ENCODE data around the gene RACGAP1.

Gene RACGAP1

GRCh38 chr12:49979791-49980190 is 45.5 kb downstream of the RACGAP1 start:
- no peaks in the 10 kb centered on the region for H3K27me3 ChIP-seq (replicated peaks; ENCODE audit: control insufficient read depth, insufficient read depth, low read length, poor library complexity, severe bottlenecking)
- no peaks in the 10 kb centered on the region for H3K36me3 ChIP-seq (ENCODE audit: control insufficient read depth, insufficient read depth, low read length)
- H3K27ac ChIP-seq (ENCODE audit: insufficient read depth, low read length, poor library complexity, severe bottlenecking) = no peak overlapping the region
- no peak for DNase-seq
- H3K9me3 ChIP-seq (ENCODE audit: control insufficient read depth, low read length) = no peaks in the 10 kb centered on the region
- H3K4me1 ChIP-seq (ENCODE audit: control insufficient read depth, insufficient read depth, low read length, poor library complexity, severe bottlenecking) = no peaks in the 10 kb centered on the region
- no peak overlapping the region for H3K4me3 ChIP-seq (ENCODE audit: insufficient read depth, low read depth, low read length, poor library complexity, severe bottlenecking)

GRCh38 chr12:49979016-49979586 is 46.2 kb downstream of the RACGAP1 start:
- Histone ChIP-seq H3K36me3 (ENCODE audit: control insufficient read depth, insufficient read depth, low read length) (no peaks in the 10 kb centered on the region), H3K4me3 (ENCODE audit: insufficient read depth, low read depth, low read length, poor library complexity, severe bottlenecking) (no peak overlapping the region), H3K4me1 (ENCODE audit: control insufficient read depth, insufficient read depth, low read length, poor library complexity, severe bottlenecking) (no peaks in the 10 kb centered on the region), H3K27me3 (replicated peaks; ENCODE audit: control insufficient read depth, insufficient read depth, low read length, poor library complexity, severe bottlenecking) (no peaks in the 10 kb centered on the region), H3K27ac (ENCODE audit: insufficient read depth, low read length, poor library complexity, severe bottlenecking) (no peak overlapping the region), H3K9me3 (ENCODE audit: control insufficient read depth, low read length) (no peaks in the 10 kb centered on the region)
- no peak for DNase-seq

- no peaks in the 10 kb centered on the region for H3K4me1 ChIP-seq (ENCODE audit: control insufficient read depth, insufficient read depth, low read length, poor library complexity, severe bottlenecking)
- H3K36me3 ChIP-seq (ENCODE audit: control insufficient read depth, insufficient read depth, low read length) = no peaks in the 10 kb centered on the region
- H3K4me3 ChIP-seq (ENCODE audit: insufficient read depth, low read depth, low read length, poor library complexity, severe bottlenecking) = no peak overlapping the region
- H3K27me3 ChIP-seq (replicated peaks; ENCODE audit: control insufficient read depth, insufficient read depth, low read length, poor library complexity, severe bottlenecking) = no peaks in the 10 kb centered on the region
- no peak overlapping the region for H3K27ac ChIP-seq (ENCODE audit: insufficient read depth, low read length, poor library complexity, severe bottlenecking)
- no peaks in the 10 kb centered on the region for H3K9me3 ChIP-seq (ENCODE audit: control insufficient read depth, low read length)
- DNase-seq = no peak
Observed at GRCh38 chr12:49978125-49978524, 47.2 kb downstream of the RACGAP1 start.

GRCh38 chr12:49976557-49976956 is 48.7 kb downstream of the RACGAP1 start:
- Histone ChIP-seq H3K27me3 (replicated peaks; ENCODE audit: control insufficient read depth, insufficient read depth, low read length, poor library complexity, severe bottlenecking) (no peaks in the 10 kb centered on the region), H3K4me3 (ENCODE audit: insufficient read depth, low read depth, low read length, poor library complexity, severe bottlenecking) (no peak overlapping the region), H3K4me1 (ENCODE audit: control insufficient read depth, insufficient read depth, low read length, poor library complexity, severe bottlenecking) (no peaks in the 10 kb centered on the region), H3K36me3 (ENCODE audit: control insufficient read depth, insufficient read depth, low read length) (no peaks in the 10 kb centered on the region), H3K27ac (ENCODE audit: insufficient read depth, low read length, poor library complexity, severe bottlenecking) (no peak overlapping the region), H3K9me3 (ENCODE audit: control insufficient read depth, low read length) (no peaks in the 10 kb centered on the region)
- DNase-seq = no peak

- Histone ChIP-seq H3K27ac (ENCODE audit: insufficient read depth, low read length, poor library complexity, severe bottlenecking) (no peak overlapping the region), H3K4me1 (ENCODE audit: control insufficient read depth, insufficient read depth, low read length, poor library complexity, severe bottlenecking) (no peaks in the 10 kb centered on the region), H3K9me3 (ENCODE audit: control insufficient read depth, low read length) (no peaks in the 10 kb centered on the region), H3K36me3 (ENCODE audit: control insufficient read depth, insufficient read depth, low read length) (no peaks in the 10 kb centered on the region), H3K27me3 (replicated peaks; ENCODE audit: control insufficient read depth, insufficient read depth, low read length, poor library complexity, severe bottlenecking) (no peaks in the 10 kb centered on the region), H3K4me3 (ENCODE audit: insufficient read depth, low read depth, low read length, poor library complexity, severe bottlenecking) (no peak overlapping the region)
- DNase-seq = no peak
Observed at GRCh38 chr12:49975318-49975761, 50.0 kb downstream of the RACGAP1 start.

GRCh38 chr12:49974677-49975317 is 50.5 kb downstream of the RACGAP1 start:
- DNase-seq = no peak
- Histone ChIP-seq H3K4me1 (ENCODE audit: control insufficient read depth, insufficient read depth, low read length, poor library complexity, severe bottlenecking) (no peaks in the 10 kb centered on the region), H3K36me3 (ENCODE audit: control insufficient read depth, insufficient read depth, low read length) (no peaks in the 10 kb centered on the region), H3K27me3 (replicated peaks; ENCODE audit: control insufficient read depth, insufficient read depth, low read length, poor library complexity, severe bottlenecking) (no peaks in the 10 kb centered on the region), H3K9me3 (ENCODE audit: control insufficient read depth, low read length) (no peaks in the 10 kb centered on the region), H3K4me3 (ENCODE audit: insufficient read depth, low read depth, low read length, poor library complexity, severe bottlenecking) (no peak overlapping the region), H3K27ac (ENCODE audit: insufficient read depth, low read length, poor library complexity, severe bottlenecking) (no peak overlapping the region)

- Histone ChIP-seq H3K9me3 (ENCODE audit: control insufficient read depth, low read length) (no peaks in the 10 kb centered on the region), H3K4me3 (ENCODE audit: insufficient read depth, low read depth, low read length, poor library complexity, severe bottlenecking) (no peak overlapping the region), H3K36me3 (ENCODE audit: control insufficient read depth, insufficient read depth, low read length) (no peaks in the 10 kb centered on the region), H3K27me3 (replicated peaks; ENCODE audit: control insufficient read depth, insufficient read depth, low read length, poor library complexity, severe bottlenecking) (no peaks in the 10 kb centered on the region), H3K27ac (ENCODE audit: insufficient read depth, low read length, poor library complexity, severe bottlenecking) (no peak overlapping the region), H3K4me1 (ENCODE audit: control insufficient read depth, insufficient read depth, low read length, poor library complexity, severe bottlenecking) (no peaks in the 10 kb centered on the region)
- DNase-seq = no peak
Observed at GRCh38 chr12:49974231-49974675, 51.0 kb downstream of the RACGAP1 start.

- Histone ChIP-seq H3K27me3 (replicated peaks; ENCODE audit: control insufficient read depth, insufficient read depth, low read length, poor library complexity, severe bottlenecking) (no peaks in the 10 kb centered on the region), H3K27ac (ENCODE audit: insufficient read depth, low read length, poor library complexity, severe bottlenecking) (no peak overlapping the region), H3K4me3 (ENCODE audit: insufficient read depth, low read depth, low read length, poor library complexity, severe bottlenecking) (no peak overlapping the region), H3K36me3 (ENCODE audit: control insufficient read depth, insufficient read depth, low read length) (no peaks in the 10 kb centered on the region), H3K4me1 (ENCODE audit: control insufficient read depth, insufficient read depth, low read length, poor library complexity, severe bottlenecking) (no peaks in the 10 kb centered on the region), H3K9me3 (ENCODE audit: control insufficient read depth, low read length) (no peaks in the 10 kb centered on the region)
- DNase-seq = no peak
Observed at GRCh38 chr12:49973361-49973830, 51.9 kb downstream of the RACGAP1 start.

- Histone ChIP-seq H3K9me3 (ENCODE audit: control insufficient read depth, low read length) (no peaks in the 10 kb centered on the region), H3K27ac (ENCODE audit: insufficient read depth, low read length, poor library complexity, severe bottlenecking) (no peak within 1 kb of the TSS), H3K36me3 (ENCODE audit: control insufficient read depth, insufficient read depth, low read length) (no peaks in the 10 kb centered on the region), H3K27me3 (replicated peaks; ENCODE audit: control insufficient read depth, insufficient read depth, low read length, poor library complexity, severe bottlenecking) (peaks cover 2% of the 10 kb centered on the region), H3K4me1 (ENCODE audit: control insufficient read depth, insufficient read depth, low read length, poor library complexity, severe bottlenecking) (peaks cover 1% of the 10 kb centered on the region), H3K4me3 (ENCODE audit: insufficient read depth, low read depth, low read length, poor library complexity, severe bottlenecking) (no peak within 1 kb of the TSS)
- DNase-seq = no peak
Observed at GRCh38 chr12:49972641-49973360, 52.5 kb downstream of the RACGAP1 start, which contains the start of gene AQP6. Gene AQP6 (plus strand): TSS chr12:49972947. CDS start chr12:49973174, 227 bp downstream.

- Histone ChIP-seq H3K27ac (ENCODE audit: insufficient read depth, low read length, poor library complexity, severe bottlenecking) (no peak overlapping the region), H3K9me3 (ENCODE audit: control insufficient read depth, low read length) (no peaks in the 10 kb centered on the region), H3K4me1 (ENCODE audit: control insufficient read depth, insufficient read depth, low read length, poor library complexity, severe bottlenecking) (peaks cover 6% of the 10 kb centered on the region), H3K4me3 (ENCODE audit: insufficient read depth, low read depth, low read length, poor library complexity, severe bottlenecking) (no peak overlapping the region), H3K36me3 (ENCODE audit: control insufficient read depth, insufficient read depth, low read length) (no peaks in the 10 kb centered on the region), H3K27me3 (replicated peaks; ENCODE audit: control insufficient read depth, insufficient read depth, low read length, poor library complexity, severe bottlenecking) (peaks cover 7% of the 10 kb centered on the region)
- DNase-seq = no peak
Observed at GRCh38 chr12:49972129-49972528, 53.2 kb downstream of the RACGAP1 start.
